SK-N-SH treated with all-trans-retinoic acid at 6 μM for 48 hours (cell line): ENCODE results near the gene S100A5.

Source experiments
- ATAC-seq: fragments of 200-7000 bp; cut with Tn5 transposase; 3 replicates; pipeline ENCODE4 v1.9.1; 2020; ENCODE audit warnings: mild to moderate bottlenecking, moderate library complexity
- ARNTL ChIP-seq: fragments of 450-650 bp; formaldehyde crosslinking; IDR thresholded peaks from 2 replicates; pipeline ENCODE4 v1.5.0; 2020; ENCODE audit warnings: low read depth, mild to moderate bottlenecking, moderate library complexity, borderline replicate concordance
- BACH2 ChIP-seq: fragments of 250-450 bp; sonication (Bioruptor Pico); IDR thresholded peaks from 2 replicates; pipeline ENCODE4 v1.9.0; 2021; ENCODE audit warnings: mild to moderate bottlenecking, borderline replicate concordance
- CREB5 ChIP-seq: fragments of 250-450 bp; sonication (Bioruptor Pico); IDR thresholded peaks from 2 replicates; pipeline ENCODE4 v1.5.1; 2020; ENCODE audit warnings: low read depth, mild to moderate bottlenecking, moderate library complexity
- CSDC2 ChIP-seq: fragments of 250-450 bp; sonication (Bioruptor Pico); IDR thresholded peaks from 2 replicates; pipeline ENCODE4 v1.5.0; 2020; ENCODE audit warnings: mild to moderate bottlenecking, moderate library complexity
- ESRRG ChIP-seq: fragments of 250-450 bp; sonication (Bioruptor Pico); IDR thresholded peaks from 2 replicates; pipeline ENCODE4 v1.6.1; 2021; ENCODE audit warnings: mild to moderate bottlenecking
- GLIS3 ChIP-seq: fragments of 250-450 bp; sonication (Bioruptor Pico); IDR thresholded peaks from 2 replicates; pipeline ENCODE4 v1.5.0; 2020; ENCODE audit warnings: mild to moderate bottlenecking, moderate library complexity
- ISL1 ChIP-seq: fragments of 250-450 bp; sonication (Bioruptor Pico); IDR thresholded peaks from 2 replicates; pipeline ENCODE4 v2.1.2; 2022; ENCODE audit warnings: mild to moderate bottlenecking, moderate library complexity
- OSR1 ChIP-seq: fragments of 250-450 bp; sonication (Bioruptor Pico); IDR thresholded peaks from 2 replicates; pipeline ENCODE4 v1.8.0; 2022; ENCODE audit warnings: moderate library complexity, mild to moderate bottlenecking, inconsistent platforms
- POU6F1 ChIP-seq: fragments of 250-450 bp; sonication (Bioruptor Pico); IDR thresholded peaks from 2 replicates; pipeline ENCODE4 v1.8.0; 2021; ENCODE audit warnings: low read depth, mild to moderate bottlenecking, moderate library complexity, borderline replicate concordance
- PPARA ChIP-seq: fragments of 250-450 bp; sonication (Bioruptor Pico); IDR thresholded peaks from 2 replicates; pipeline ENCODE4 v1.5.0; 2020; ENCODE audit warnings: mild to moderate bottlenecking, borderline replicate concordance
- RARB ChIP-seq: fragments of 250-450 bp; sonication (Bioruptor Pico); IDR thresholded peaks from 2 replicates; pipeline ENCODE4 v1.8.0; 2021; ENCODE audit warnings: mild to moderate bottlenecking, moderate library complexity
- SNAI2 ChIP-seq: fragments of 250-450 bp; sonication (Bioruptor Pico); IDR thresholded peaks from 2 replicates; pipeline ENCODE4 v1.5.0; 2020; ENCODE audit warnings: mild to moderate bottlenecking, moderate library complexity
- TCF4 ChIP-seq: fragments of 250-450 bp; sonication (Bioruptor Pico); IDR thresholded peaks from 2 replicates; pipeline ENCODE4 v1.8.0; 2021; ENCODE audit warnings: mild to moderate bottlenecking, moderate library complexity, borderline replicate concordance
- TOX ChIP-seq: fragments of 250-450 bp; sonication (Bioruptor Pico); IDR thresholded peaks from 2 replicates; pipeline ENCODE4 v1.8.0; 2021; ENCODE audit warnings: mild to moderate bottlenecking, moderate library complexity, borderline replicate concordance
- TSHZ2 ChIP-seq: fragments of 250-450 bp; sonication (Bioruptor Pico); IDR thresholded peaks from 2 replicates; pipeline ENCODE4 v1.5.0; 2020; ENCODE audit warnings: mild to moderate bottlenecking, moderate library complexity
- ZC3H10 ChIP-seq: fragments of 250-450 bp; sonication (Bioruptor Pico); IDR thresholded peaks from 2 replicates; pipeline ENCODE4 v1.5.1; 2021; ENCODE audit warnings: mild to moderate bottlenecking, moderate library complexity
- ZFP3 ChIP-seq: fragments of 250-450 bp; sonication (Bioruptor Pico); IDR thresholded peaks from 2 replicates; pipeline ENCODE4 v1.5.0; 2020; ENCODE audit warnings: mild to moderate bottlenecking, moderate library complexity
- ZFP30 ChIP-seq: fragments of 450-650 bp; formaldehyde crosslinking; IDR thresholded peaks from 2 replicates; pipeline ENCODE4 v1.5.0; 2022; ENCODE audit warnings: mild to moderate bottlenecking, moderate library complexity
- ZNF565 ChIP-seq: fragments of 450-650 bp; formaldehyde crosslinking; conservative IDR thresholded peaks from 2 replicates; pipeline ENCODE4 v1.5.0; 2020; ENCODE audit warnings: low read depth, mild to moderate bottlenecking, moderate library complexity
- ZNF70 ChIP-seq: fragments of 450-650 bp; formaldehyde crosslinking; IDR thresholded peaks from 2 replicates; pipeline ENCODE4 v1.5.0; 2020; ENCODE audit warnings: mild to moderate bottlenecking, moderate library complexity
- ZNF8 ChIP-seq: fragments of 450-650 bp; formaldehyde crosslinking; IDR thresholded peaks from 2 replicates; pipeline ENCODE4 v1.5.0; 2020; ENCODE audit warnings: mild to moderate bottlenecking, moderate library complexity

The S100A5 gene

GRCh38 chr1:153515504-153516394, 25.0 kb downstream of the S100A5 start:
- TF ChIP-seq TOX (CRISPR knock-in tag) (no peak), TCF4 (CRISPR knock-in tag) (no peak), ZNF565 (CRISPR knock-in tag) (no peak), TSHZ2 (CRISPR knock-in tag) (no peak), GLIS3 (no peak), RARB (no peak), ISL1 (CRISPR knock-in tag) (no peak), SNAI2 (CRISPR knock-in tag) (no peak), ZC3H10 (CRISPR knock-in tag) (no peak), ZFP30 (no peak), CREB5 (CRISPR knock-in tag) (no peak), ZNF70 (CRISPR knock-in tag) (no peak), OSR1 (CRISPR knock-in tag) (no peak), ARNTL (CRISPR knock-in tag) (no peak), PPARA (CRISPR knock-in tag) (no peak), ZFP3 (CRISPR knock-in tag) (no peak), BACH2 (CRISPR knock-in tag) (no peak), POU6F1 (CRISPR knock-in tag) (no peak), ZNF8 (CRISPR knock-in tag) (no peak), CSDC2 (CRISPR knock-in tag) (no peak)
- ATAC-seq, result no peak

- TF ChIP-seq ZNF8 (CRISPR knock-in tag) (no peak), GLIS3 (no peak), ESRRG (CRISPR knock-in tag) (no peak), POU6F1 (CRISPR knock-in tag) (no peak), CREB5 (CRISPR knock-in tag) (no peak), ZFP3 (CRISPR knock-in tag) (no peak), TCF4 (CRISPR knock-in tag) (no peak), SNAI2 (CRISPR knock-in tag) (no peak), ZC3H10 (CRISPR knock-in tag) (no peak), PPARA (CRISPR knock-in tag) (no peak), ZNF565 (CRISPR knock-in tag) (no peak), TSHZ2 (CRISPR knock-in tag) (no peak), ARNTL (CRISPR knock-in tag) (no peak), TOX (CRISPR knock-in tag) (no peak), ZNF70 (CRISPR knock-in tag) (no peak)
- TF ChIP-seq, all 23 proteins: peak for 0
- no peak for ATAC-seq
Measured at GRCh38 chr1:153513666-153514065, 27.1 kb downstream of the S100A5 start.
